A549 (cell line): ENCODE measurements around the gene TSPAN3. TPM values are rescaled to one million over a fixed set of nuclear protein-coding genes. Genes with fewer than 3 reads are reported as not detected.

Experiments
- ATAC-seq, 2 experiments: fragments of 200-7000 bp in 1 of 2; fragments of >200 bp in 1 of 2; cut with Nextera tagmentation in 1 of 2; cut with Tn5 transposase in 1 of 2; 3 replicates each; pipeline versions ENCODE4 v1.8.0 to v1.9.1; 2018 to 2020; ENCODE audit warnings: mild to moderate bottlenecking in 1 of 2, moderate library complexity in 1 of 2
- CTCF ChIA-PET: fragments of 300-600 bp; sonication (Branson Sonifier 250); formaldehyde crosslinking; extraction: SDS; loops from one replicate; lab custom pipeline; 2021; ENCODE audit warnings: antibody characterized with exemption, inconsistent platforms; lab: Yijun Ruan, JAX
- POLR2A ChIA-PET: fragments of 350-600 bp; formaldehyde crosslinking; extraction: SDS; loops from one replicate; lab custom pipeline; 2021; ENCODE audit warnings: antibody characterized with exemption, inconsistent platforms; lab: Yijun Ruan, JAX
- DNase-seq, 2 experiments: peaks; one replicate each; pipeline versions ENCODE4 v3.0.0 to v3.0.0-alpha.2; 2011 to 2016; ENCODE audit warnings: low read depth in 1 of 2, low spot score in 1 of 2
- FAIRE-seq: peaks from 2 replicates; lab custom pipeline; 2011; peaks lifted over from hg19 to GRCh38; lab: Jason Lieb, UNC
- H3K27ac ChIP-seq, 2 experiments: fragments of >200 bp; sonication (Bioruptor Twin); formaldehyde crosslinking; 3 replicates each; pipeline ENCODE4 v1.5.1; 2016 to 2017
- H3K4me1 ChIP-seq: fragments of >200 bp; sonication (Bioruptor Twin); formaldehyde crosslinking; 3 replicates; pipeline ENCODE4 v1.6.1; 2016
- H3K4me2 ChIP-seq: fragments of >200 bp; sonication (Bioruptor Twin); formaldehyde crosslinking; 3 replicates; pipeline ENCODE4 v1.6.1; 2016
- H3K4me3 ChIP-seq: fragments of >200 bp; sonication (Bioruptor Twin); formaldehyde crosslinking; 3 replicates; pipeline ENCODE4 v1.5.1; 2016
- H3K9me3 ChIP-seq: fragments of >200 bp; sonication (Bioruptor Twin); formaldehyde crosslinking; 3 replicates; pipeline ENCODE4 v1.6.1; 2016
- EP300 ChIP-seq, 2 experiments: fragments of >200 bp; sonication (Bioruptor Twin); formaldehyde crosslinking; IDR thresholded peaks; 2 replicates in 1 of 2; 3 replicates in 1 of 2; pipeline ENCODE4 v1.6.1; 2016 to 2017
- RAD21 ChIP-seq, 2 experiments: fragments of >200 bp in 1 of 2; sonication (Bioruptor Twin) in 1 of 2; formaldehyde crosslinking in 1 of 2; IDR thresholded peaks in 1 of 2; conservative IDR thresholded peaks in 1 of 2; 2 replicates in 1 of 2; 3 replicates in 1 of 2; pipeline ENCODE4 v1.6.1; 2012 to 2018; ENCODE audit warnings: inconsistent platforms in 1 of 2
- RARB ChIP-seq: fragments of 250-450 bp; sonication (Bioruptor Pico); IDR thresholded peaks from 2 replicates; pipeline ENCODE4 v1.8.0; 2021; ENCODE audit warnings: mild to moderate bottlenecking, moderate library complexity
- SMC3 ChIP-seq: fragments of >200 bp; sonication (Bioruptor Twin); formaldehyde crosslinking; IDR thresholded peaks from 3 replicates; pipeline ENCODE4 v1.6.1; 2018; ENCODE audit warnings: inconsistent platforms
- ZNF302 ChIP-seq: fragments of 250-450 bp; sonication (Bioruptor Pico); IDR thresholded peaks from 2 replicates; pipeline ENCODE4 v1.9.0; 2021; ENCODE audit warnings: inconsistent platforms, mild to moderate bottlenecking, moderate library complexity
- whole genome bisulfite sequencing: methylation state at CpG from one replicate; pipeline ENCODE4 v1.1.6; 2017; ENCODE audit errors: missing lambda C conversion rate; 5-methylcytosine and 5-hydroxymethylcytosine counted together
- polyA plus RNA-seq, 4 experiments: library from polyadenylated mRNA; depleted of rRNA in 3 of 4; stranded (reverse); fragments of >200 nt; fragmentation: RNase III in 1 of 4; extraction: RNeasy Plus Mini Kit Qiagen cat#74134 plus additional on column Dnase treatment in 1 of 4; gene quantifications; 2 replicates in 3 of 4; 3 replicates in 1 of 4; pipeline ENCODE4 v1.2.3, GENCODE V29; 2011 to 2017
- TF ChIP-seq, protein P1 (sequence below): fragments of >200 bp; sonication (Bioruptor Twin); formaldehyde crosslinking; IDR thresholded peaks from 3 replicates; pipeline ENCODE4 v1.5.1; 2016
- TF ChIP-seq, protein P2 (sequence below): IDR thresholded peaks from 2 replicates; pipeline ENCODE4 v1.6.1; 2012
- TF ChIP-seq, protein P3 (sequence below): IDR thresholded peaks from 2 replicates; pipeline ENCODE4 v1.6.1; 2012

TSPAN3 gene
- polyA plus RNA-seq, 2 of the 4 experiments (the other 2 are of a cell fraction): 362 to 636 TPM

DNA sequence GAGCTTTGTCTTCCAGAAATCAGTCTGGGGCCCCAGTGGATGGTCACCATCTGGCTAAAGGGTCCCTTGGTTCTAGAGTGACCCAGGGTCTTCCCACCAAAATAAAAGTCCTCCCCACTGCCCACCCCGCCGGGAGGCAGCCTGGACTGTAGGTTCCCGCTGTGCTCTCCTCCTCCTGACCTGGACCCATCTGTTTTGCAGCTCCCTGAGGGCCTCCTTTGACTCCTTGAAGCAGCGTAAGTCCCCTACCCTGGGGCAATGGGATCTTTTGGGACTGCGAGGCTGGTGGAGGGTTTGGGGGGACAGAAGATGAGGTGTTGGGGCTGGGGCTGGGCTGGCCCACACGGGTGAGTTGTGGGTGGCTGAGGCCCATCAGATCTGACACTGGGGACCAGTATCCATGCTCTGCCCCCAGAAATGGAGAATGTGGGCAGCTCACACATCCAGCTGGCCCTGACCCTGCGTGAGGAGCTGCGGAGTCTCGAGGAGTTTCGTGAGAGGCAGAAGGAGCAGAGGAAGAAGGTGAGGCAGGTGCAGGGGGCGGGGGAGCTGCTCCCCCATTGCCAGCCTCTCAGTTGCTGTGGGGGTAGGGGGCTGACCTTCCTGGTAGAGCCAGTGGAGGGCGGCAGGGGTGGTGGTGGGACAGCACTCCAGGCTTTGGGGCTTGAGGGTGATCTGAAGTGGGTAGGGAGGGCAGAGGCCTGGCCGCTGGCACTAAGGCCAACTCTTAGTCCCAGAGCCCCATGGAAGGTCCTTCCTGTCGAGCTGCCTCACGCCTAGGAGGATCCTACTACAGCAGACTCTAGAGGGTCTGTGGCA lies 45.6 kb downstream of the TSPAN3 start (continued):
- no peak for TF ChIP-seq RARB (CRISPR knock-in tag)

DNA sequence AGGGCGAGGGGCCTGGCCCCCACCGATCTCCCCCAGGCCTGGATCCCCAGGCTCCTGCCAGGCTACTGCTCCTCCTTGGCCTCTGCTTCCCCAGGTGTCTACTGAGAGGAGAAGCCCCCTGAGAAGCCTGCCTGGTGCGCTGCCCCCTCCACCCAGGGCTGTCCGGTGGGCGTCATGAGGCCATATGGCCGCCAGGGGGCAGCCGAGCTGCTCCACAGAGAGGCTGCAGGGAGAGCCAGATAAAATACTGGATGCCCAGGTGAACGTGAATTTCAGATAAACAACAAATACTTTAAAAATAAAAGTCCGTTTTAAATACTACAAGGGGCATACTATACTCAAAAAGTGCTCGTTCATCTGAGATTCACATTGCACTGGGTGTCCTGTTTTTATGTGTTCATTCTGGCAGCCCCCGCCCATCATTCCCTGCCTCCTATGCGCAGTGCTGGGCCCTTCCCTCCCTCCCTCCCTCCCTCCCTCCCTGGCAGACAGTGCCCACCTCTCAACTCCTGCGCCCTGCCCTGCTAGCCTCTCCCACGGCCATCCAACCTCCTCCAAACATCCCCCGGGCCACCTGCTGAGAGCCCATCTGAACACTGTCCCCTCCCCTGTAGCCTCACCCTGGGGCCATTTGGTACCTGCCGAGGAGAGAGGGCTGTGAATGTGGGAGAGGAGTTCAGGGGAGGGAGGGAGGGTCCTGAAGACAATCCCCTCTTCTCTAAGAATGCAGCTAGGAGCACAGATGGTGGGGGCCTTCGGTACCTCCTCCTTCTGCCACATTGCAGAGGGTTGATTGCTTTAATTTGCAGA lies 46.4 kb downstream of the TSPAN3 start:
- 23% methylated on average over 16 of the region's 17 CpGs for whole genome bisulfite sequencing
- H3K4me3 ChIP-seq: no peak overlapping the region
- peak; percentile 38 to 83; a peak in 3 of 6 replicates for ATAC-seq
- H3K4me1 ChIP-seq: no peaks in the 10 kb centered on the region
- ChIA-PET CTCF (interaction anchor here (0.6 to 6.6 kb wide), 37 partner anchors 8 to 807 kb away, joined by 3 to 76 read pairs (median 4); partner anchors contain the start of gene PSTPIP1), POLR2A (no interaction called here)
- H3K27ac ChIP-seq: no peak overlapping the region
- peak; percentile 53 to 91 for DNase-seq
- no peak for FAIRE-seq
- H3K9me3 ChIP-seq: no peaks in the 10 kb centered on the region
- TF ChIP-seq, protein P1, sequence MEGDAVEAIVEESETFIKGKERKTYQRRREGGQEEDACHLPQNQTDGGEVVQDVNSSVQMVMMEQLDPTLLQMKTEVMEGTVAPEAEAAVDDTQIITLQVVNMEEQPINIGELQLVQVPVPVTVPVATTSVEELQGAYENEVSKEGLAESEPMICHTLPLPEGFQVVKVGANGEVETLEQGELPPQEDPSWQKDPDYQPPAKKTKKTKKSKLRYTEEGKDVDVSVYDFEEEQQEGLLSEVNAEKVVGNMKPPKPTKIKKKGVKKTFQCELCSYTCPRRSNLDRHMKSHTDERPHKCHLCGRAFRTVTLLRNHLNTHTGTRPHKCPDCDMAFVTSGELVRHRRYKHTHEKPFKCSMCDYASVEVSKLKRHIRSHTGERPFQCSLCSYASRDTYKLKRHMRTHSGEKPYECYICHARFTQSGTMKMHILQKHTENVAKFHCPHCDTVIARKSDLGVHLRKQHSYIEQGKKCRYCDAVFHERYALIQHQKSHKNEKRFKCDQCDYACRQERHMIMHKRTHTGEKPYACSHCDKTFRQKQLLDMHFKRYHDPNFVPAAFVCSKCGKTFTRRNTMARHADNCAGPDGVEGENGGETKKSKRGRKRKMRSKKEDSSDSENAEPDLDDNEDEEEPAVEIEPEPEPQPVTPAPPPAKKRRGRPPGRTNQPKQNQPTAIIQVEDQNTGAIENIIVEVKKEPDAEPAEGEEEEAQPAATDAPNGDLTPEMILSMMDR: peak; percentile 95
- TF ChIP-seq RAD21 (conservative IDR thresholded peaks at IDR 0.05 in 1 of 2, IDR thresholded peaks at IDR 0.05 in 1 of 2) (peak; percentile 85 to 88), EP300 (IDR thresholded peaks at IDR 0.05) (no peak), SMC3 (peak; percentile 85)
- TF ChIP-seq, all 56 proteins: peak for 3
- peak overlapping the region; percentile 70 for H3K4me2 ChIP-seq

DNA sequence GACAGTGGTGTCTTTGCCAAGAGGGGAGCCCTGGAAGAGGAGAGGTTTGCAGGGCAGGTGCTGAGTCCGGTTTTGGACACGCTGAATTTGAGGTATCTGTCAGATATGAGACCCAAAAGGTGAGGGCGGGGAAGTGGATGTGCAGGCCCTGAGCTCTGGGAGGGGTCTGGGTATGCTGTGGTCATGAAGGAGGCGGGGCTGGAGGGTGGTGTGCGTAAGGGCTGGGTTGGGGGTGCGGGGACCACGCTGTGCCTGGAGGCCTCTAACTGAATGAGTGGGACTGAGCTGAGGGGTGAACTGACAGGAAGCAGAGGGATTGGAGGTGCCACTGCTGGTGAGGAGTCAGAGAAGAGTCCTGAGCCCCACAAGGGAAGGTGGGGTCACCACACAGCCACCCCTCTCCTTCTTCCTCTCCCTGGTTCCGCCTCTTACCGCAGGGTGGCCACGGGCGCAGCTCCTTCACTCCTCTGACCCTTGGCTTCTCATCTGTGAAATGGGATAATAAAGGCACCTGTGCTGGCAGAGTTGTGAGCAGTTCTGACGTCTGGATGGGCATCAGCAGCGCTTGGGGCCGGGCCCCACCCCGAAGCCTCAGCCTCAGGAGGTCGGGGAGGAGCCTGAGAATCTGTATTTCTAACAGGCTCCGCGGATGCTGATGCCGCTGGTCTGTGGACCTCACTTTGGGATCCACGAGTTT lies 47.2 kb downstream of the TSPAN3 start:
- 35% methylated on average over 20 of the region's 20 CpGs for WGBS
- peak; percentile 5 to 14; a peak in 3 of 6 replicates for ATAC-seq
- H3K4me1 ChIP-seq: no peaks in the 10 kb centered on the region
- no peak overlapping the region for H3K27ac ChIP-seq
- CTCF ChIA-PET: interaction anchor here (0.7 to 6.6 kb wide), 43 partner anchors 7 to 874 kb away, joined by 3 to 76 read pairs (median 4); partner anchors contain the start of gene PSTPIP1
- POLR2A ChIA-PET: interaction anchor here (0.6 kb wide), 1 partner anchor 147 kb away, joined by 6 read pairs; no protein-coding TSS in a partner anchor
- no peak overlapping the region for H3K4me3 ChIP-seq
- peak overlapping the region; percentile 70 for H3K4me2 ChIP-seq
- no peak for DNase-seq
- TF ChIP-seq, protein P2, sequence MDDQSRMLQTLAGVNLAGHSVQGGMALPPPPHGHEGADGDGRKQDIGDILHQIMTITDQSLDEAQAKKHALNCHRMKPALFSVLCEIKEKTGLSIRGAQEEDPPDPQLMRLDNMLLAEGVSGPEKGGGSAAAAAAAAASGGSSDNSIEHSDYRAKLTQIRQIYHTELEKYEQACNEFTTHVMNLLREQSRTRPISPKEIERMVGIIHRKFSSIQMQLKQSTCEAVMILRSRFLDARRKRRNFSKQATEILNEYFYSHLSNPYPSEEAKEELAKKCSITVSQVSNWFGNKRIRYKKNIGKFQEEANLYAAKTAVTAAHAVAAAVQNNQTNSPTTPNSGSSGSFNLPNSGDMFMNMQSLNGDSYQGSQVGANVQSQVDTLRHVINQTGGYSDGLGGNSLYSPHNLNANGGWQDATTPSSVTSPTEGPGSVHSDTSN: no peak
- TF ChIP-seq, protein P3, sequence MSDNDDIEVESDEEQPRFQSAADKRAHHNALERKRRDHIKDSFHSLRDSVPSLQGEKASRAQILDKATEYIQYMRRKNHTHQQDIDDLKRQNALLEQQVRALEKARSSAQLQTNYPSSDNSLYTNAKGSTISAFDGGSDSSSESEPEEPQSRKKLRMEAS: no peak
- TF ChIP-seq, protein P1: no peak
- TF ChIP-seq ZNF302: no peak
- no peaks in the 10 kb centered on the region for H3K9me3 ChIP-seq
- FAIRE-seq: no peak
